Natural killer cell (primary cell): ENCODE measurements around the gene PER1. TPM values are rescaled to one million over a fixed set of nuclear protein-coding genes. Genes with fewer than 3 reads are reported as not detected.

Experiments used
- ATAC-seq, 3 donors: fragments of 150-1000 bp in 2 of 3; fragments of 200-7000 bp in 1 of 3; cut with Tn5 transposase; 1 replicate in 1 of 3; 2 replicates in 2 of 3; pipeline ENCODE4 v1.10.0; 2021; ENCODE audit warnings: mild to moderate bottlenecking in 2 of 3, moderate library complexity in 2 of 3
- DNase-seq, 2 donors: peaks; one replicate each; pipeline versions ENCODE4 v3.0.0 to v3.0.0-alpha.2; 2013 to 2021; ENCODE audit warnings: mixed read lengths in 1 of 2
- H3K27ac ChIP-seq: one replicate; pipeline ENCODE4 v1.5.1; 2013; ENCODE audit warnings: mild to moderate bottlenecking, low read length
- H3K27me3 ChIP-seq: one replicate; pipeline ENCODE4 v1.6.1; 2013; ENCODE audit warnings: low read length; ENCODE audit not compliant: control insufficient read depth, insufficient read depth
- H3K36me3 ChIP-seq: one replicate; pipeline ENCODE4 v1.6.1; 2013; ENCODE audit warnings: low read length; ENCODE audit not compliant: control insufficient read depth, insufficient read depth
- H3K4me1 ChIP-seq: one replicate; pipeline ENCODE4 v1.6.1; 2013; ENCODE audit warnings: low read length; ENCODE audit not compliant: control insufficient read depth, insufficient read depth
- H3K4me3 ChIP-seq: one replicate; pipeline ENCODE4 v1.5.1; 2013; ENCODE audit warnings: low read length
- H3K9me3 ChIP-seq: one replicate; pipeline ENCODE4 v1.6.1; 2013; ENCODE audit warnings: low read length; ENCODE audit not compliant: control insufficient read depth, insufficient read depth
- H3K27ac Mint-ChIP-seq, 2 donors: one replicate each; pipeline ENCODE4 v1.8.0; 2022; ENCODE audit warnings: mild to moderate bottlenecking in 2 of 2, mixed read lengths in 2 of 2, moderate library complexity in 1 of 2
- H3K27me3 Mint-ChIP-seq, 2 donors: one replicate each; pipeline ENCODE4 v1.8.0; 2022; ENCODE audit warnings: low read depth in 2 of 2, mixed read lengths in 2 of 2
- H3K36me3 Mint-ChIP-seq: one replicate; pipeline ENCODE4 v1.8.0; 2022; ENCODE audit warnings: mixed read lengths
- H3K4me1 Mint-ChIP-seq, 2 donors: one replicate each; pipeline ENCODE4 v1.8.0; 2022; ENCODE audit warnings: mixed read lengths in 2 of 2
- H3K4me3 Mint-ChIP-seq: one replicate; pipeline ENCODE4 v1.8.0; 2022; ENCODE audit warnings: mild to moderate bottlenecking, moderate library complexity, mixed read lengths
- H3K9me3 Mint-ChIP-seq, 2 donors: one replicate each; pipeline ENCODE4 v1.8.0; 2022; ENCODE audit warnings: mixed read lengths in 2 of 2
- WGBS: methylation state at CpG from one replicate; pipeline ENCODE4 v1.1.7; 2013; ENCODE audit warnings: missing lambda C conversion rate; ENCODE audit not compliant: insufficient coverage; 5-methylcytosine and 5-hydroxymethylcytosine counted together
- intact Hi-C: fragments of 100-400 bp; cut with micrococcal nuclease; formaldehyde crosslinking; loops from one replicate; pipeline ENCODE4 v1.14.2; 2022
- total RNA-seq, 4 donors: library from RNA; stranded (reverse); fragments of 120-200 nt in 1 of 4; gene quantifications; one replicate each; pipeline versions ENCODE4 v1.2.3 to v1.2.4, GENCODE V29; 2013 to 2022
- TF ChIP-seq, protein P1 (sequence below): fragments of 200-600 bp; IDR thresholded peaks from one replicate; pipeline ENCODE4 v1.8.0; 2022; ENCODE audit warnings: antibody characterized with exemption

PER1 gene
- total RNA-seq, 3 donors from 2014 or later (not counting 1 experiment from before 2014, with no cell fraction given) = 636 to 1,422 (median 923) TPM

DNA sequence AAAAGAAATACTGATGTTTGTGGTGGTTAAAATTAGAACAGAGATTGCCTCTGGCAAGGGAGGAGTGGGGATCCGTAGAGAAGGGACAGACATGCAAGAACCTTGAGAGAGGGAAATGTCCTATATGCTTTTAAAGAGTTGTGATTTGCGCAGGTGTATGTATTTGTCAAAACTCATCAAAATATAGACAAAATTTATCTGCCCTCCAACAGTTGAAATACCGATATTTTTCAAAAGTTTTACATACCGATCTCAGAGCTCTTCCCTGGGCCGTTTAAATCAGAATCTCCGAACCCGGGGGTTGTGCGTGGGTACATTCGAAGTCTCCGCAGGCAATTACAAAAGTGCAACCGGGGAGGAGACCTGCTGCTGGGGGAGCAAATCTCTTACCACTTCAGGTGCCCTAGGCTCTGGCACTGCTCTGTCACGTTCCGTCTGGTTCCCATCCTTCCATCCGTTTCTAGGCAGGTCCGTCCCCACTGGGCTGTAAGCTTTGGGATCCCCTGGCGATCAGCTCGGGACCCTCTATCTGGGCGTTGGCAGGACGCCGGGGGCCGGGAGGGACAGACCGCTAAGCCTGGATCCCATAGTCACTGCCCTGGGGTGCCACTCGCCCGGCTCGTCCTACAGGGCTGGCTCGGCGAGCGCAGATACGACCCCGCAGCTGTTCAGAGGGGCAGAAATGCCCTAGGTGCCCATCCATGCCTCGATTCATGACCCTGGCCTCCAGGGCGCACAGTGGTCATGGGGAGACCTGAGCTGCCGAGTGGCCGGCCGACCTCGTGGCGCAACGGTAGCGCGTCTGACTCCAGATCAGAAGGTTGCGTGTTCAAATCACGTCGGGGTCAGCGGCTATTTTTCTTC lies 33.6 kb upstream of the PER1 start:
- H3K9me3 Mint-ChIP-seq = no peaks in the 10 kb centered on the region

DNA sequence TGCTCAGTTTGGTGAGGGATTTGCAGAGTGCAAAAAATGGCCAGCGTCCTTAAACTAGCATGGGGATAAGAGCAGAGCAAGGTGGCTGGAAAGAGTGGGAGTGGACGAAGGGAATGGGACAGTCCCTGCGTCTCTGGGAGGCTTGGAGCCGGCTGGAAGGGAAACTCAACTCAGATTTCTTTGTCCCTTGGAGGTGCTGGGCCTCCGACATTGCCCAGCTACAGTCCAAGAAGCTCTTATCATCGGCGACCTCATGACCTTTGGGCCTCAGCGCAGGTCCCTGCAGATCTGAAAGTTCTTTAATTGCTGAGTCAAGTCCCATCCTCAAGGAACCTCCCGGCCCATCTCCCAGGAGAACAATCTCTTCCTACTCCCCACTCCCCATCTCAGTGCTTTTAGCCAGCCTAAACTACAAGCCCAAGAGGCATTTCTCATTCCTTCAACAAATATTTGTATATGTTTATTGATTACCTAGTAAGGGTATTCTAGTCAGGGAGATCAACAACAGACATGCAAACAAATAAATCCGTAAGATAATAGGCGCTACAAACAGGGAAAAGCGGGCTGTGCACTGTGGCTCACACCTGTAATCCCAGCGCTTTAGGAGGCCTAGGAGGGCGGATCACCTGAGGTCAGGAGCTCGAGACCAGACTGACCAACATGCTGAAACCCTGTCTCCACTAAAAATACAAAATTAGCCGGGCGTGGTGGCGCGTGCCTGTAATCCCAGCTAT lies 25.0 kb upstream of the PER1 start:
- ATAC-seq (no peak), DNase-seq (no peak)
- Histone ChIP-seq H3K27ac (peak overlapping the region; percentile 53), H3K4me3 (peak overlapping the region; percentile 47), H3K27me3 (no peaks in the 10 kb centered on the region), H3K9me3 (no peaks in the 10 kb centered on the region), H3K4me1 (peaks cover 42% of the 10 kb centered on the region), H3K36me3 (no peaks in the 10 kb centered on the region)
- TF ChIP-seq, protein P1, sequence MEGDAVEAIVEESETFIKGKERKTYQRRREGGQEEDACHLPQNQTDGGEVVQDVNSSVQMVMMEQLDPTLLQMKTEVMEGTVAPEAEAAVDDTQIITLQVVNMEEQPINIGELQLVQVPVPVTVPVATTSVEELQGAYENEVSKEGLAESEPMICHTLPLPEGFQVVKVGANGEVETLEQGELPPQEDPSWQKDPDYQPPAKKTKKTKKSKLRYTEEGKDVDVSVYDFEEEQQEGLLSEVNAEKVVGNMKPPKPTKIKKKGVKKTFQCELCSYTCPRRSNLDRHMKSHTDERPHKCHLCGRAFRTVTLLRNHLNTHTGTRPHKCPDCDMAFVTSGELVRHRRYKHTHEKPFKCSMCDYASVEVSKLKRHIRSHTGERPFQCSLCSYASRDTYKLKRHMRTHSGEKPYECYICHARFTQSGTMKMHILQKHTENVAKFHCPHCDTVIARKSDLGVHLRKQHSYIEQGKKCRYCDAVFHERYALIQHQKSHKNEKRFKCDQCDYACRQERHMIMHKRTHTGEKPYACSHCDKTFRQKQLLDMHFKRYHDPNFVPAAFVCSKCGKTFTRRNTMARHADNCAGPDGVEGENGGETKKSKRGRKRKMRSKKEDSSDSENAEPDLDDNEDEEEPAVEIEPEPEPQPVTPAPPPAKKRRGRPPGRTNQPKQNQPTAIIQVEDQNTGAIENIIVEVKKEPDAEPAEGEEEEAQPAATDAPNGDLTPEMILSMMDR = no peak
- WGBS = 91% methylated on average over 19 of the region's 19 CpGs
- Mint-ChIP-seq H3K27me3 (no peaks in the 10 kb centered on the region), H3K4me1 (peaks cover 33 to 46% of the 10 kb centered on the region in 2 donors), H3K9me3 (no peaks in the 10 kb centered on the region), H3K36me3 (no peaks in the 10 kb centered on the region), H3K4me3 (peak overlapping the region; percentile 91), H3K27ac (peak overlapping the region; percentile 86 to 99)
- intact Hi-C loops = loop anchor here (1.0 kb wide), 1 partner anchor 10 kb away; no protein-coding TSS in a partner anchor

More for the DNA sequence above, 33.6 kb upstream of the PER1 start:
- Mint-ChIP-seq H3K4me1 (peaks cover 15 to 24% of the 10 kb centered on the region in 2 donors), H3K36me3 (no peaks in the 10 kb centered on the region), H3K27me3 (no peaks in the 10 kb centered on the region), H3K4me3 (no peak overlapping the region), H3K27ac (no peak overlapping the region)
- no peaks in the 10 kb centered on the region for H3K9me3 ChIP-seq
- under 1% methylated on average over 44 of the region's 44 CpGs for WGBS
- peak overlapping the region; percentile 90 for H3K27ac ChIP-seq
- TF ChIP-seq, protein P1 = no peak
- ATAC-seq (peak; percentile 19 to 41 (median 35)), DNase-seq (peak; percentile 93 to 97)
- H3K4me1 ChIP-seq = peaks cover 37% of the 10 kb centered on the region
- H3K36me3 ChIP-seq = no peaks in the 10 kb centered on the region
- peak overlapping the region; percentile 89 for H3K4me3 ChIP-seq
- H3K27me3 ChIP-seq = no peaks in the 10 kb centered on the region
- intact Hi-C loops = loop anchor here (1.0 to 2.0 kb wide), 5 partner anchors 13 to 63 kb away; partner anchors contain the start of genes CTC1 and PFAS

DNA sequence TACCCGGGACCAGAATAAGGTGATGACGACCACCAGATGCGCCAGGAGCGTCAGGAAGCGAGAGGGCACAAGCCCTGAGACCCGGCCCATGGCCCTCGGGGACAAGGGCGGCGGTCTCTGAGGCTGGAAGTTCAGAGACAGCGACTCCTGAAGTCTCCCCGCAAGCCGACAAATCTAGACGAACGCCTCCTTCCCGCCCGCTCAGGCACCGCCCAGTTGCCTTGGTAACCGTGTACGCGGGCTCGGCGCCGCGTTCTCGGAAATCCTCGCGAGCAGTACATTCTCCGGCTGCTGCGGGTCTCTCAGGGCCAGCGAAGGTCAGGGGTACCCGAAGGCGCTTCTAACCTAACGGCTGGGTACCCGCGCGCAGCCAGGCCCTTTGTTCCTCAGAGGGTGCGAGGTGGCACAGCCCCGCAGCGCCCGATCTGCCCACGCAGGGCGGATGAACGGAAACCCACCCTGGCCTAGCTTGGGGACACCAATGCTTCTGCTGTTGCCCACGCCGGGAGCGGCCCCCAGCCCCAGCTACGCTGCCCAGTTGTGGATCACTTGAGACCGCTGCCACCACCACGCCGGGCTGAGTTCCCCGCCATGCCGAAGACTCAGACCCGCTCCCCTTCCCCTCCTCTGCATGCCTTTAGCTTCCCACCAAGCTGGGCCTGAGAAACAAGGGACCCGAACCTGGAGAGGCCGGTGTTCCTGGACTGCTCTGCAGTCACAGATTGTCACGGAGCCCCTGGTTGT lies 24.2 kb upstream of the PER1 start, which contains the start of gene TMEM107:
TSS of gene TMEM107 (minus strand) at position 184 of the 744 bp plus-strand sequence. CDS start at position 90, 94 bp downstream.
- H3K36me3 Mint-ChIP-seq = no peaks in the 10 kb centered on the region
- no peaks in the 10 kb centered on the region for H3K27me3 ChIP-seq
- H3K27ac ChIP-seq = peak within 1 kb of the TSS; percentile 53
- no peaks in the 10 kb centered on the region for H3K9me3 ChIP-seq
- intact Hi-C loops = loop anchor here (1.0 kb wide), 1 partner anchor 11 kb away; no protein-coding TSS in a partner anchor
- H3K4me1 ChIP-seq = peaks cover 47% of the 10 kb centered on the region
- peak; percentile 77 to 94 for DNase-seq
- ATAC-seq = peak; percentile 49 to 60 (median 52)
- no peaks in the 10 kb centered on the region for H3K9me3 Mint-ChIP-seq
- H3K27ac Mint-ChIP-seq = peak within 1 kb of the TSS; percentile 86 to 99
- no peaks in the 10 kb centered on the region for H3K27me3 Mint-ChIP-seq
- TF ChIP-seq, protein P1 = no peak
- H3K4me3 ChIP-seq = peak within 1 kb of the TSS; percentile 47
- peak within 1 kb of the TSS; percentile 91 for H3K4me3 Mint-ChIP-seq
- WGBS = 2% methylated on average over 56 of the region's 56 CpGs
- no peaks in the 10 kb centered on the region for H3K36me3 ChIP-seq
- peaks cover 34 to 43% of the 10 kb centered on the region in 2 donors for H3K4me1 Mint-ChIP-seq
